ENCODE measurements around the gene SPP2. TPM values are rescaled to one million over a fixed set of nuclear protein-coding genes. Genes with fewer than 3 reads are reported as not detected.
A peak's percentile ranks its signal among the peaks of the same experiment; 100 is the strongest.

The SPP2 gene
- total RNA-seq, 2 experiments from 2014 or later: not detected

DNA sequence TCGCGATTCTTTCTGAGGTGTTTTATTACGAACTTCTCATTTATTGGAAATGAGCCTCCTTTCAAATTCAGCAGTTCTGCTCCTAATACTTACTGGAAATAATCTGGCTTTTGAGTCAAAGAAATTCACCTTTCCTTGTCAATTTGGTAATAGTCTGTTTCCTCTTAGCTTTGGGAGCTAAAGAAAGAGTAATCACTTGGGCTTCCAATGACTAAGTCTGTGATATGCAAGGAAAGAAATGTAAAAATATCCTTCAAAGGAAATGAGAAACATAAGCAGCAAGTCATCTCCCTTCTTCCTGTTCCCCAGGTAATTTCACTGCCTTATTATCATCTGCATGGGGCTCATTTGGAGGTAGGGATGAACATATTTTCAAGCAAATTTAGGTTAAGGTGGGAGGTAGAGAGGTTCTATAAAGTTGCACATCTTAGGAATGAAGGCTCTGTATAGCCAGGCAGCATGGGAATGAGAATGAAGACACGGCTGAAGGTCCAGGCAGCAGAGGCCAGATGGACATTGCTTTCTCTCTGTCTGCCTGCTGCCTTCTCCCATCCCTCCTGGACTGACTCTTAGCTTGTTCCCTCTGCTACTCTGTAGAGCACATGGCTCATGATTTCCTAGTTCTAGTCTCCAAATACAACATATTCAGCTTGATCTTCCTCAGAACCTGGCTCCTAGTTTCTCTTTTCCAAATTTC is 1.0 kb downstream of the SPP2 start:
- DNase-seq: no peak
- Mint-ChIP-seq H3K36me3 (peaks cover 3% of the 10 kb centered on the region), H3K27ac (no peak overlapping the region), H3K4me1 (no peaks in the 10 kb centered on the region), H3K4me3 (no peak overlapping the region), H3K9me3 (peaks cover 4% of the 10 kb centered on the region), H3K27me3 (peaks cover 16% of the 10 kb centered on the region)
- ATAC-seq (ENCODE audit: low read depth): no peak
- POLR2A ChIA-PET: no interaction called here

GRCh38 chr2:234058881-234059280 is 8.4 kb downstream of the SPP2 start:
- Mint-ChIP-seq H3K36me3 (no peaks in the 10 kb centered on the region), H3K27ac (no peak overlapping the region), H3K4me3 (no peak overlapping the region), H3K9me3 (no peaks in the 10 kb centered on the region), H3K4me1 (no peaks in the 10 kb centered on the region), H3K27me3 (peaks cover 25% of the 10 kb centered on the region)
- no peak for ATAC-seq (ENCODE audit: low read depth)
- no peak for DNase-seq
- POLR2A ChIA-PET: no interaction called here

- ATAC-seq (ENCODE audit: low read depth) (no peak), DNase-seq (no peak)
- no peaks in the 10 kb centered on the region for H3K9me3 Mint-ChIP-seq
- peaks cover 23% of the 10 kb centered on the region for H3K27me3 Mint-ChIP-seq
- H3K36me3 Mint-ChIP-seq: no peaks in the 10 kb centered on the region
- H3K4me1 Mint-ChIP-seq: peaks cover 2% of the 10 kb centered on the region
- no peak overlapping the region for H3K27ac Mint-ChIP-seq
- POLR2A ChIA-PET: no interaction called here
- H3K4me3 Mint-ChIP-seq: no peak overlapping the region
Observed at GRCh38 chr2:234060236-234060635, 9.7 kb downstream of the SPP2 start.

DNA sequence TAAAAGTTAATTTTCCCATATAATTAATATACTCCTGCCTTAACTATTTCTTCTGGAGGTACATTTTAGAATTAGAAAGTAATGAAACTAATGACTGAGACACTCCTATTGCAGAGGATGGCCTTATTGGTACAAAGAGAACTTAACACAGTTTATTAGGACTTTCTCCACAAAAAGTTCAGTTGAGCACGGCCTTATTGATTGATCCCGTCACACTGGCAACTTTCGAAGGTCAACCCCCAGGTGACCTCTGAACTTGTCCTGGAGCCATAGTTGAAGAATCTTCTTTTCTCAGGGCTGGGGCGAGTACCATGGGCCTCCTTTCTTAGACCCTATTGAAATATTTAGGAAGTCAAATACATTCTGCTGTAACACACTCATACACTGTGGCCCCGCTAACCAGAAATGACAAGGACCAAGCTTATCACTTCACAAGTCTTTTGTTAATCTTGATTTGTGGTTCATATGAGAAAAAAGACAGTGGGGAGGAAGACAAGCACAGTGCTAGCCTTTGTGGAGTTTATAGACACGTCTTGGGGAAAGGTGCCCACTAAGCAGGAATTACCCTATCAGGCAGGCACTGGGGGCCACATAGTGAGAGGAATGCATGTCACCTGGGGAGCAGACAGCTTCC is 11.2 kb downstream of the SPP2 start:
- no peaks in the 10 kb centered on the region for H3K36me3 Mint-ChIP-seq
- peaks cover 2% of the 10 kb centered on the region for H3K4me1 Mint-ChIP-seq
- POLR2A ChIA-PET: no interaction called here
- no peak overlapping the region for H3K4me3 Mint-ChIP-seq
- peaks cover 20% of the 10 kb centered on the region for H3K27me3 Mint-ChIP-seq
- ATAC-seq (ENCODE audit: low read depth) (no peak), DNase-seq (no peak)
- no peak overlapping the region for H3K27ac Mint-ChIP-seq
- H3K9me3 Mint-ChIP-seq: no peaks in the 10 kb centered on the region

DNA sequence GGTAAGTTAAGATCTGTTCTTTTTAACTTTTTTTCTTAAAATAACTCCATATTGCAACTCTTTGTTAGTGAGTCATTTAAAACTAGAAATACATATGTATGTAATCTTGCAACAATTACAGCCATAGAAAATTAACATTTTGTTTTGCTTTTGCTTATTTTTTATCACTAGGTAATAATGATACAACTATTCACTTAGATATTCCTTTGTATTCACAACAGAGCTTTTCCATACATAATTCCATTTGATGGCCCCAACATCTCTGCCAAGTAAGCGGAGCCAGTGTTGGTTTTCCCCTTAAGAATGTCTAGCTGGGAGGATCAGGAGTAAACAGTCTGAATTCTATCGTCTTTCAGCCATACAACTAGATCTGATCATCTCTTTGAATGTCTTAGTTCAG is 16.1 kb downstream of the SPP2 start:
- Mint-ChIP-seq H3K9me3 (peaks cover 13% of the 10 kb centered on the region), H3K4me1 (peaks cover 10% of the 10 kb centered on the region), H3K27ac (no peak overlapping the region), H3K36me3 (no peaks in the 10 kb centered on the region), H3K4me3 (no peak overlapping the region), H3K27me3 (peaks cover 6% of the 10 kb centered on the region)
- ATAC-seq (ENCODE audit: low read depth) (no peak), DNase-seq (no peak)
- POLR2A ChIA-PET: no interaction called here

DNA sequence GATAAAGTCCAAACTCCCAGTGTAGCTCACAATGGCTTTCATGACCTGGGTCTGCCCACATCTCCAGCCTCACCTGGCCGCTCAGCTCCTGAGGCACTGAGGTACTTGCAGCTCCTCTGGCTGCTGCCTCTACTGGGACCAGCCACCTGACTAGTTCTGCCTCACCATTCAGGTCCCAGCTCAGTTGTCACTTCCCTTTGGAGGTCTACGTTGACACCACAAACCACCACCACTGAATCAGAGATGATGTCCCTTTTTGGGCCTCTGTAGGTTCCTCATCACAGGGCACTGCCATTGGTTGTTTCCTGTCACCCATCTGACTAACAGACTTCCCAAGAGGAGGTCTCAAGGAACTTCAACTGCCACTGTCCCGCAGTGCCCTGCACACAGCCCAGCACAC is 21.2 kb downstream of the SPP2 start:
- Mint-ChIP-seq H3K36me3 (peaks cover 1% of the 10 kb centered on the region), H3K27me3 (peaks cover 2% of the 10 kb centered on the region), H3K4me1 (peaks cover 17% of the 10 kb centered on the region), H3K4me3 (peak overlapping the region; percentile 2), H3K27ac (peak overlapping the region; percentile 26), H3K9me3 (peaks cover 13% of the 10 kb centered on the region)
- POLR2A ChIA-PET: no interaction called here
- ATAC-seq (ENCODE audit: low read depth) (peak; percentile 91), DNase-seq (peak; percentile 46)

DNA sequence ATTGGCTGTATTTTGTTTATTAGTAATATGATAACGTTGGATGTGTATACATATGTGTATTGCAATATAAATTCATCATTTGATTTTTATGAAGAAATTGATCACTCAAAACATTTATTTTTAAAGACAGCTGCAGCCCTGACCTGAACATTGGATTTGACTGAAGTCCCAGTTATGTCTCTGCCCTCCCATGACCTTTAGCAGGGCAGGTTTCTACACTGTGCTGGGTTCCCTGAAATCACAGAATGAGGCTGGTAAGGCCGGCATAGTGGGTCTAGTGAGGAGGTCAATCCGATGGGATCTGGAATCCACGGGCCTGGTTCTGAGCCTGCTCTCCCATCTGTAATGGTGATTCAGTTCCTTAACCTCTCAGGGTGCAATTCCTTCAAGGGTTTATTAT is 22.0 kb downstream of the SPP2 start:
- Mint-ChIP-seq H3K4me3 (no peak overlapping the region), H3K4me1 (peaks cover 20% of the 10 kb centered on the region), H3K27me3 (peaks cover 2% of the 10 kb centered on the region), H3K9me3 (peaks cover 13% of the 10 kb centered on the region), H3K27ac (no peak overlapping the region), H3K36me3 (peaks cover 1% of the 10 kb centered on the region)
- no peak for ATAC-seq (ENCODE audit: low read depth)
- DNase-seq: no peak
- POLR2A ChIA-PET: no interaction called here

DNA sequence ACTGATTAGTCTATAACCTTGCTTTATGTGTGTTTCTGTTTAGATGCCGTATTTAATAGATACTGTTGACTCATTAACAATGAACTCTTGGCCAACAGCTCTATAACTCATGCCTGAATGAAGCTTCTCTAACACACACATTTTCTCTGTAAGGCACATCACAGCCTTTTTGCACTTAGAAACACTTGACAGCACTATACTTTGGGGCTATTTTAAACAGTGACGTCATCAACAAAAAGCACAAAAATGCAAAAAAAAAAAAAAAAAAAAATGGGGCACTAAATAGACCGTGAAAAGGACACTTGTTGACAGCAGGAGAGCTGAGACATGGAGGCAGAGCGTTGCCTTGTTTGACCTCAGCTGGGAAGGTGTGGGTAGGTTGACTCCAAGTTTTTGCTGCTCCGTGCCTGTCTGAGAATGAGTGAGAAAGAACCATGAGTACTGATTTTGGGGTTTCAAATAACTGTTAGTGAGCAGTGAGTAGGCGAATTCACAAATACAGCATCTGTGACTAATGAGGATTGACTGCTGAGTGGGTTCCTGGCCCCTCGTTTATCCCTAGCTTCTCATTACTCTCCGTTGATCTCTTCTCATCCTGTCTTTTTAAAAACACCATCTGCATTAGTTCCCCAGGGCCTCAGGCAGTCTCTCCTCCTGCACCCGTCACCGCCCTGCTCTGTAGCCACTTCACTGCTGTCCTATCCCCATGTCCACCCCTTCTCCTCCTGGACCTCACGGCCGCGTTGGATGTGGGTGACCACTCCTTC is 24.4 kb downstream of the SPP2 start:
- Mint-ChIP-seq H3K36me3 (peaks cover 1% of the 10 kb centered on the region), H3K27me3 (peaks cover 9% of the 10 kb centered on the region), H3K4me3 (no peak overlapping the region), H3K27ac (no peak overlapping the region), H3K4me1 (peaks cover 22% of the 10 kb centered on the region), H3K9me3 (peaks cover 5% of the 10 kb centered on the region)
- POLR2A ChIA-PET: no interaction called here
- no peak for ATAC-seq (ENCODE audit: low read depth)
- DNase-seq: no peak

DNA sequence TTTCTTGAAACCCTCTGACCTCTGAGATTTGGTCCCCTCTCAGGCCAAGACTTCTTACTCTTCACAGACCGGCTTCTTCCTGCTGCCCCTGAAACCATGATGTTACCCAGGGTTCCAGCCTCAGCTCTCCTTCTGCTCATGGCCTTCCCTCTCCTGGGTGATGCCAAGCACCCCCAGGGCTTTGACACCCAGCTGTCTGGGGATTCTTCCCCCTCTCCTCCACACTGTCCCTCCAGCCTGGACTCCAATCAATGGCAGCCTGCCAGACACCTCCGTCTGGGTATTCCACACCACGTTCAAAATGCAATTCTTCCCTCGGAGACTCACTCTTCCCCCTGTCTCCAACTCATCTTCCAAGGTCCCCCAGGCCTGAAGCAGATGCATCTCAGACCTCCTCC is 25.0 kb downstream of the SPP2 start:
- ATAC-seq (ENCODE audit: low read depth): no peak
- H3K4me3 Mint-ChIP-seq: no peak overlapping the region

GRCh38 chr2:234075947-234076346 is 25.4 kb downstream of the SPP2 start:
- Mint-ChIP-seq H3K27me3 (peaks cover 9% of the 10 kb centered on the region), H3K4me1 (peaks cover 19% of the 10 kb centered on the region), H3K9me3 (no peaks in the 10 kb centered on the region), H3K36me3 (peaks cover 1% of the 10 kb centered on the region), H3K4me3 (no peak overlapping the region), H3K27ac (no peak overlapping the region)
- POLR2A ChIA-PET: no interaction called here
- DNase-seq: no peak
- ATAC-seq (ENCODE audit: low read depth): no peak

More for the DNA sequence above, 25.0 kb downstream of the SPP2 start:
- Mint-ChIP-seq H3K36me3 (peaks cover 1% of the 10 kb centered on the region), H3K27me3 (peaks cover 9% of the 10 kb centered on the region), H3K4me1 (peaks cover 22% of the 10 kb centered on the region), H3K9me3 (peaks cover 2% of the 10 kb centered on the region), H3K27ac (no peak overlapping the region)
- POLR2A ChIA-PET: no interaction called here
- DNase-seq: no peak

GRCh38 chr2:234076451-234076850 is 25.9 kb downstream of the SPP2 start:
- H3K4me1 Mint-ChIP-seq: peaks cover 15% of the 10 kb centered on the region
- H3K4me3 Mint-ChIP-seq: no peak overlapping the region
- H3K27ac Mint-ChIP-seq: no peak overlapping the region
- peaks cover 9% of the 10 kb centered on the region for H3K27me3 Mint-ChIP-seq
- ATAC-seq (ENCODE audit: low read depth): no peak
- peaks cover 3% of the 10 kb centered on the region for H3K9me3 Mint-ChIP-seq
- POLR2A ChIA-PET: no interaction called here
- DNase-seq: no peak
- H3K36me3 Mint-ChIP-seq: peaks cover 4% of the 10 kb centered on the region

GRCh38 chr2:234078129-234078528 is 27.6 kb downstream of the SPP2 start:
- no peak overlapping the region for H3K27ac Mint-ChIP-seq
- H3K4me3 Mint-ChIP-seq: no peak overlapping the region
- peaks cover 3% of the 10 kb centered on the region for H3K9me3 Mint-ChIP-seq
- DNase-seq (no peak), ATAC-seq (ENCODE audit: low read depth) (no peak)
- peaks cover 9% of the 10 kb centered on the region for H3K27me3 Mint-ChIP-seq
- H3K4me1 Mint-ChIP-seq: peaks cover 11% of the 10 kb centered on the region
- POLR2A ChIA-PET: interaction anchor here (0.6 kb wide), 1 partner anchor 8 kb away, joined by 3 read pairs; no protein-coding TSS in a partner anchor
- peaks cover 4% of the 10 kb centered on the region for H3K36me3 Mint-ChIP-seq

DNA sequence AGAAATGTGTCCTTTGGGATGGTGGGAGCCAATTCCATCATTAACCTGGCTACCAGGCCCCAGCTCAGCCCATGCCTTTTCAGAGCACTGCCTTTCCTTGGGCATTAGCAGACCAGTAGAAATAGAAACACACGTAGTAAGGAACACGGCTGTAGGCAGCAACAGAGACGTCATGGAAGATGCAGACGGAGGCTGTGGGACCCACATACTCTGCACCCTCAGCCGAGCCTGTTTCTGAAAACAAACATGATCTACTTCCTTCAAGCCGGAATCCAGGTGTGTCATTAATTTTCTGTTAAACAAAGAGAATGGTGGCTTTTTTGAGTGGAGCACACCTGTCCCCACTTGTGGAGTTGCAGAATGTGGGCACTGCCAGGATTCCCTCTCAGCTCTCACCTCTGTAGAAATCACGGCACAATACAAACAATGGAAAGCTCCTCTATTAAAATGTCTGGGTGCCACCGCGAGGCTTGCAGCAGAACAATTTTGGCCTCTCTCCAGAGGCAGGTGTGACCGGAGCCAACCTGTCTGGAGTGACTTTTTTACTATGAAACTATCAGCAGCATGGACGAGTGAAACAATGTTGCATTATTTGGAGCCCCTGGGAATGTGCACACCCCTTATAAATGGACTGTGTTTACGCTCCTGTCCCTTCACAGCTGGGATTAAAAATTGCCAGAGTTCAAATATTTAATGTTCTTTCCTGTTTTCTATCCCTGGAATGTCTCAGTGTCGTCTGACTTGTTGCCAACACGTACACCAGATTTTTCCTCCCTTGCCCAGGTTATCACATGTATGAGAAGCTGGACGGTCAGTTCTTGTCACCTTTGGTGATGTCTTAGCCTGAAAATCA is 31.7 kb downstream of the SPP2 start:
- Mint-ChIP-seq H3K9me3 (peaks cover 3% of the 10 kb centered on the region), H3K4me3 (no peak overlapping the region), H3K36me3 (peaks cover 3% of the 10 kb centered on the region), H3K27me3 (peaks cover 16% of the 10 kb centered on the region), H3K27ac (no peak overlapping the region), H3K4me1 (peaks cover 1% of the 10 kb centered on the region)
- POLR2A ChIA-PET: no interaction called here
- DNase-seq (no peak), ATAC-seq (ENCODE audit: low read depth) (no peak)

Measured in activated naive CD8-positive, alpha-beta T cell treated with anti-CD3 and anti-CD28 coated beads, Interleukin-2, amount 10 ng/mL, durations not matched to agents 7 days and 5 days (primary cell).